ENCODE results near the gene DNAJC1.

- no peak for TF ChIP-seq CTCF (IDR thresholded peaks at IDR 0.05; ENCODE audit: insufficient read depth, low read length, poor library complexity, severe bottlenecking)
- TF ChIP-seq EZH2phosphoT487 (conservative IDR thresholded peaks at IDR 0.05; ENCODE audit: low read length), result no peak
These were observed 11.7 kb downstream of the DNAJC1 start for GRCh38 chr10:21991785-21992184.
